NCI-H1092 (cell line): Measurements from ENCODE around the gene RAPGEF2.
"Not testable (repeated sequence)": the region's sequence is repeated elsewhere in the genome, so short reads cannot be mapped to it uniquely, and the experiment has no call there.

Experiments
- DNase-seq: peaks from one replicate; lab custom pipeline; 2025; lab: John Stamatoyannopoulos, UW

Gene RAPGEF2

DNA sequence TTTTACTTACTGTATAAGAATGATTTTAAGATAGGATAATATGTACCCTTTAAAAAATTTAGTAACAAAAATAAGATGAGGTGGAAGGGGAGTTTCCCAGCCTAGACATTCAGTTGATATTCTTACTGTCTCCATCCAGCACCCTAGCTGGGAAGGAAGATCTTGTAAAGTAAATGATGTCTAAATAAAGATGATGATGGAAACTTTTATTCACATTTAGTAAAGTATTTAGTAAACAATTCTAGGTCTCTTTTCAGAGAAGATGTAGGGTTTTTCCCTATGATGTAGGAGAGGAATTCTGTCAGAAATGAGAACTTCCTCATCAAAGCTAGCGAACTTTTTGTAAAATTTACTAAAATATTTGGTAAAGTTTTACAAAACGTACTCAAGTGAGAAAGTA lies 136.8 kb downstream of the RAPGEF2 start:
- no peak for DNase-seq

DNA sequence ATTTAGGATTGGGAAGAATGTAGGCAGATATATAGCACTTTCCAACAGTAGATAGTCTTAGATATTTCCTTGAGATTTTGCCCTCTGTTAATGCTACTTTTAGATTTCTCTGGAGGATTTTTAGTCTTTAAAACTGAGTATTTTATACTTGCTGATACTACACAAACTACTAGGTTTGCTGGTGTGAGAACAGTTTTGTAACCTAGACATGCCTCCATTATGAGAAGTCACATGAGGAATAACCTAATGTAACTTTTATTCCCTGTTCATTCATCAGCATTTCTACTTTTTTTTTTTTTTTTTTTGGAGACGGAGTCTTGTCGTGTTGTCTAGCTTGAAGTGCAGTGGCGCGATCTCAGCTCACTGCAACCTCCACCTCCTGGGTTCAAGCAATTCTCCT lies 137.2 kb downstream of the RAPGEF2 start:
- no peak for DNase-seq

DNA sequence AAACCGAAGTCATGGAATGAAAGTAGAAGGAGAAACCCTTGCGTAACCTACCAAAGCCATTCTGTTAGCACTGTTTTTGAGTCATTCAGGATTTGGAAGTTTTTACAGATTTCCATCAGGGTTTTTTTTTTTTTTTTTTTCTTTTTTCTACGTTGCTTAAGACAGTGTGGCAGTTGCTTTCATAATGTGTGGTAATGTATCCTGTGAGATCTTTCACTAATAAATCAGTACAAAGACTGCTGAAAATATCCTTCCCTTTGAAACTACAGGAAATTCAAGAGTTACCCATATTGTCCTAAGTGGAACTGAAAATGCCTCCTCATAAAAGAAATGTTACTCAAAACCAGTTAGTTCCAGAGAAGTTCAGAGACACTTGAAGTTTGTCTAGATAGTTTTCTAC lies 137.8 kb downstream of the RAPGEF2 start:
- no peak for DNase-seq

DNA sequence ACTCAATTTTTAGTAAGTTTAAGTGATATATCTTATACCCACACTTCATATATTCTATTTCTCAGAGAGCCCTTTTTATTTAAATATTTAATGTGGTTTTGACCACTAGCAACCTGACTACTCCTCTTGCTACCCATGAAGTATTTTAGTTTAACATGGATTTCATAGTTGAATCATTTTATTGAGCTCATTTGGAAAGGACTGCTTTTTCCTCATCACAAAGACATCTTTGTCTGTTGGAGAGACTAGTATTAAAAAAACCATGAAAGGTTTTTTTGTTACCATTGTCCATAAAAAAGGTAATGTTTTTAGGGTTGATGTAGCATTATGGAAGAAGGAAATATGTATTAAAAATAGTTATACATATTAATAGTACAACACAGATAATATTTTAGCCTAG lies 139.5 kb downstream of the RAPGEF2 start:
- DNase-seq = no peak

DNA sequence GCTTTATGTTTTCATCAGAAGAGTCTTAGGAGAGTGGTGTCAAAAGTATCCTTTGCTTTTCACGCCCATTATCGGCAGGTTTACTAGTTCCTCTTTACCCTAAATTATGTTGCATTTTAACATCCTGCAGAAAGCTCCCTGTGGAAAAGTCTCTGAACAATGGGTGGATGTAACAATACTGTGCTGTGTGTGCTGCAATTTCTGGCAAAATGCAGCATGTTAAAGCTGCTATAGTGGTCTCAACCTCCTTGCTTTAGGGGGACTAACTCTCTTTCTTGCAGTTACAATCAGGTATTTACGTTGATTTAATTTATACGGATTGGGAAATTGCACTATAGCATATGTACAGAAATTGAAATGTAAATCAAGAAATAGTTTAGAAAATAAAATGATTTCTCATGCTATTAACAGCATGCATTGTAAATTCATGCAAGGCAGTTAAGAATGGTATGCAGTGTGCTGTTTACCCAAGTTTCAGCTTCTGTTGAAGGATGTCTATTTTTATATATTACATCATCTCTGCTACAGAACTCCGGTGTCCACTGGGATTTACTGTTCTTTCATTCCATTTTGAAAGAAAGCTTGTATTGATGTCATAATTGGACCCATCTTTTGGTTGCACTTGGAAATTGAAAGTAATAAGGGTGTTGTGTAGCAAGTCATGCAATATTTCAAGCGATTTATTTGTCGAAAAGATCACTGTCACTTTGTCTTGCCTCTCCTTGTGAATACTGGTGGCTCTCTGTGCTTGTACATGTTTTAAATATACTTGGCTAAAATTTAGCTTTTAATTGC lies 145.7 kb downstream of the RAPGEF2 start:
- DNase-seq = no peak

DNA sequence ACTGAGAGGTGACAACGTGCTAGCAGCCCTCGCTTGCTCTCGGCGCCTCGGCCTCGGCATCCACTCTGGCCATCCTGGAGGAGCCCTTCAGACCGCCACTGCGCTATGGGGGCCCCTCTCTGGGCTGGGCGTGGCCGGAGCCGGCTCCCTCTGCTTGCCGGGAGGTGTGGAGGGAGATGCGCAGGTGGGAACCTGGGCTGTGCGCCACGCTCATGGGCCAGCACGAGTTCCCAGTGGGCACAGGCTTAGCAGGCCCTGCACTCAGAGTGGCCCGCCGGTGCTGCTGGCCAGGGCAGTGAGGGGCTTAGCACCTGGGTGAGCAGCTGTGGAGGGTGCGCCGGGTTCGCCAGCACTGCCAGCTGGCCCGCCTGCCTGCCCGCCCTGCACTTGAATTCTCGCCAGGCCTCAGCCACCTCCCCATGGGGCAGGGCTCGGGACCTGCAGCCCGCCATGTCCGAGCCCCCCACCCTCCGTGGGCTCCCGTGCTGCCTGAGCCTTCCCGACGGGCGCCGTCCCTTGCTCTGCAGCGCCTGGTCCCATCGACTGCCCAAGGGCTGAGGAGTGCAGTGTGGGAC lies 148.0 kb downstream of the RAPGEF2 start:
- DNase-seq = no peak

DNA sequence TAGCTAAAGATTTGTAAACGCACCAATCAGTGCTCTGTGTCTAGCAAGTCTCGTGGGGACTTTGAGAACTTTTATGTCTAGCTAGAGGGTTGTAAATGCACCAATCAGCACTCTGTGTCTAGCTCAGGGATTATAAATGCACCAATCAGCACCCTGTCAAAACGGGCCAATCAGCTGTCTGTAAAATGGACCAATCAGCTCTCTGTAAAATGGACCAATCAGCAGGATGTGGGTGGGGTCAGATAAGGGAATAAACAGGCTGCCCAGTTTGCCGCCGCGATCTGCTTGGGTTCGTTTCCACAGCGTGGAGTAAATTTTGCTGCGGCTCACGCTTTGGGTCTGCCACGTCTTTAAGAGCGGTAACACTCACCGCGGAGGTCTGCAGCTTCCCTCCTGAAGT lies 148.7 kb downstream of the RAPGEF2 start:
- DNase-seq = not testable (repeated sequence)

DNA sequence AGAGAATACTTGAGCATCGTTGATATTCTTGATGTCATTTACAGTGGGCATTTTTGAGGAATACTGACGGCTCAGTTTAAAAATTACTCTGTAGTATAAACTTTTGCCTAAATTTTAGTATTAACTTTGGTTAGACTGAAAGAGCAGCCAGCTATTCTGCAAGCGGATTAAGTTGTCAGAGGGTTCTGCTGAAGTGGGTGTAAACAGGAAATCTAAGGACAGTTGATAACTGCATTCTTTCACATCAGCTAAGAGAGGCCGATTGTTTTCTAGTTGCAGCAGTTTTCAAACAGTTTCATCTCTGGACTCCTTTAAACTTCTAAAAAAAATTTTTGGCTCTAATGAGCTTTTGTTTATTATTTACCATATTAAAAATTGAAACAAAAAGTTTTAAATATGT lies 149.6 kb downstream of the RAPGEF2 start:
- no peak for DNase-seq

DNA sequence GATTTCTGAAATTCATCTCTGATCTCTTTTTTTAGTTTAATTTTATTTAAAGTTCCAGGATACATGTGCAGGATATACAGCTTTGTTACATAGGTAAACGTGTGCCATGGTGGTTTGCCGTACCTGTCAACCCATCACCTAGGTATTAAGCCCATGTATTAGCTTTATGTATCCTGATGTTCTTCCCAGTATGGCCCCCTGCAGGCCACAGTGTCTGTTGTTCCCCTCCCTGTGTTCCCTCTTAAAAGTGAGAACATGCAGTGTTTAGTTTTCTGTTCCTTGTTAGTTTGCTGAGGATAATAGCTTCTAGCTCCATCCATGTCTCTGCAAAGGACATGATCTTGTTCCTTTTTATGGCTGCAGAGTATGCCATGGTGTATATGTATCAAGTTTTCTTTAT lies 153.2 kb downstream of the RAPGEF2 start:
- no peak for DNase-seq

DNA sequence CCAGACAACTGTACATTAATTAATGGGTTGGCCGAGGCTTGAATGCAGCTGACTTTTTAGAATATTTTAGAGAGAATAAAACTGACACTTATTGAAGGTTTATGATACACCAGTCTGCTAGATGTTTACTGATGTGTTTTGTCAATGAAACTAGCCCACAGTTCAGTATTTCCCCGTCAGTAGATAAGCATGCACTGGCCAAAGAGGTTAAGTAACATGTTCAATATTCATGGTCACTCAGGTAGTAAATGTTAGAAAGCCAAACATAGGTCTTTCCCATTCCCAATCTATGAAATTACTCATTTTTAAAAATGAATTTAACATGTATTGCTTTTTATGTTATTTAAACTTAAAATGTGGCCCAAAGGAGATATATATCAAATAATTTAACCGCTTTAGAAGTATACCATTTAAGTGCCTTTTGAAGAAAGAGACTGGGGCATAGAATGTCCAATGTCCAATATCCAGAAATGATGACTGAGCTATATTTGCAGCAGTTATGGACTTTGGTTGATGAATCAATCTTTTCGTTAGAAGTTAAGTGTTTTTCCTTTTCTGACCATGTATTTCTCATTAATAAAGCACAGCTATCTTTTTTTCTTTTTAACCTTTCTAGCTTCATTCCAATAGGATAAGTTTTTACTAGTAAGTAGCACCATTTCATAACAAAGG lies 156.1 kb downstream of the RAPGEF2 start:
- DNase-seq = no peak

DNA sequence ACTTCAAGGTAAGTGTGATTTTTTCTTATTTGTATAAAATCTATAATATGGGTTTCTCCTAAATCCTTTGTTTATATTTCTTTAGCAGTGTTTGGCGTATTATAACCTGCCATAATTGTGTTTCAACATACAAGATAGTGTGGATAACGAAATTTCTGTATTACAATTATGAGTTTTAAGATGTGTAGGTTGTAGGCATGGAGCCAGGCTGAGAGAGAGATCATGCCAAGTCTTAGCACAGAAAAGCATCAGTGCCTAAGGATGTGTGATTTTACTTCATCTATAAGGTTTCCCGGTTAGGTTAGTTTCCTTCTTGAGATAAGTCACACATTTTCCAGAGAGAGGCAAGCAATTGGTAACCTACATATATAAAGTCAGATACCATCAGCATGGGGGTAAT lies 161.2 kb downstream of the RAPGEF2 start:
- no peak for DNase-seq

DNA sequence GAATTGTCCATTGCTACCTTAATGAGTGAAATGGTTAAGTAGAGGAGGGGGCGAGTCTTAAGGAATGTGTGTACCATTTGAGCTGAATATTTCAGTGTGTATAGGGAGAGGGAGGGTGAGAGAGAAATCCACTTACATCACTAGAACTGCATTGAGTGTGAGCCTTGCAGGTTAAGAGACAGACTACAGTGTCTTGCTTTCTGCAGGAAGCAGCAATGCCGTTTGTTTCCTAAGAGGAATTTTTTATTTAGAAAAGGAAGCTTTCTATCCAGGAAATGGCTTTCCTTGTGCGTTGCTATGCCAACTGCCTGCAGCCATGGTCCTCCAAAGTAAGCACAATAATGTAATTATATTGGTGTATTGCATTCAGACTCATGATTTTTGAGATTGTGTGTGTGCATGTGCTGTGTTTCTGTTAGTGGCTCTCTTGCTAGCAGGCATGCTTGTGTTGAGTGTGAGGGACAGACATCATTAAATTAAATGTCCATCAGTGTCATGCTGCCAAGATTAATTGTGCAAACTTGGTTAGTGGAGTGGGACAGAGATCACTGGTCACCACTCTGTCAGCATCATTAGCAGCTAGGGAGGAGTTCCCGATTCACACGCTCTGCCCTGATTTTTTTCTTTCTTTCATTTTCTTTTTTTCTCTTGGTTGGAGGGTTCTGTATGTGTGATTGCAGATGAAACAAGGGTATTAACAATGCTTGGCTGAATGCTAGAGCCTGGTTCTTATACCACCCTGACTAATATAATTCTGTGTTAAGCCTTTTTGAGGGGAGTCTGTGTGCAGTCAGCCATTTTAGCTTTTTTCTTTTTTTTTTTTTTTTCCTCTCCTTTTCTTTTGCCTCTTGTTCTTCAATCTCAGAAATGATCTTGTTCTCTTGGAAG lies 164.3 kb downstream of the RAPGEF2 start:
- DNase-seq = no peak

DNA sequence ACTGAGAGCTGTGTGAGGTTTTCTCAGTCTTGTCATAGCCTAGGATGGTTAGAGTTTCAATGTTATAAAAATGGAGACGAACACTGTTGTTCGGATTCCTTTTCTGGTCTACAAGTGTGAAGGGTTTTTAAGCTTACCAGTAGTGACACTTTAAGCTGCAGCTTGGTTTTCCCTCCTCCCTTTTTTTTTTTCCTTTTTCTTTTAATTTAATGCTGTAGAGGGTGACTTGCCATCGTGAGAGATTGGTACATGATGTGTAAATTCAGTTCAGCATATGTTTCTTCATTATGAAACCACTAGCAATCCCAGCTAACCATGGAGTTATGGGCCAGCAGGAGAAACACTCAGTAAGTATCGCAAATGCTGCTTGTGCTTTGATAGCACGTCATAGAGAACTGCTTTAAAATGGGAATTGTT lies 165.0 kb downstream of the RAPGEF2 start:
- no peak for DNase-seq

DNA sequence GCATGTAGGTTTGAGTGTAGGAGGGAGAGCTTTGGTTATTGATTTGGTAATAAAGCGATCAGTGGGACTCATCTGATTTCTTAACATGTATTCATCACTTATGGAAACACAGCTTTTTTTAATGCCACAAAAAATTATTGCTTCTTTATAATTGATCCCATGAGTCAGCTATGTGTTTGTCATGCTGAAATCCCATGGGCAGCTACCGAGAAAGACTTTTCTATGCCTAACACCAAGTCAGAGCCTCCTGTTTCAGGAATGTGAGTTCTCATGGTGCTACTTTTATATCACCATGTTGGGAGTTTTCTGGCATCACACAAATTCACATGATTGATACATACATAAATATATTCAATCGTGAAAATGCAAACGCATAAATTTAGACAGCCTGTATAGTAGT lies 165.7 kb downstream of the RAPGEF2 start:
- no peak for DNase-seq

DNA sequence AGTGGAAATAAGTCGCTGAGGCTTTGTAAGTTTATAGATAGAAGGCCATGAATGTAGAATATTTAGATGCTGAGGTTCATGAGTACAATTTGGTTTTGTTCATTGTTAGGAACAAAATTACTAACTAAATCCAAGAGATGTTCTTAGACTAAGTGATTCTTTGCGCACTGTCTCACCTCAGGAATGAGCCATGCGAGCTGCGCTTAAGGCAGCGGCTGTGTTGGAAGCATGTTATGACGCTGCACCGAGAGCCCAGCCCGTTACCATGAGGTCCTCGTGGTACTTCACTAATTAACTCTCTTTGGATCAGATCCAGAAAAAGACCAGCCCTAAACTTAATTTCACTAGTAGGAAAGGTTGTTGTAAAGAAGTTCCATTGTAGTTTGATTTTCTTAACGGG lies 166.2 kb downstream of the RAPGEF2 start:
- no peak for DNase-seq

DNA sequence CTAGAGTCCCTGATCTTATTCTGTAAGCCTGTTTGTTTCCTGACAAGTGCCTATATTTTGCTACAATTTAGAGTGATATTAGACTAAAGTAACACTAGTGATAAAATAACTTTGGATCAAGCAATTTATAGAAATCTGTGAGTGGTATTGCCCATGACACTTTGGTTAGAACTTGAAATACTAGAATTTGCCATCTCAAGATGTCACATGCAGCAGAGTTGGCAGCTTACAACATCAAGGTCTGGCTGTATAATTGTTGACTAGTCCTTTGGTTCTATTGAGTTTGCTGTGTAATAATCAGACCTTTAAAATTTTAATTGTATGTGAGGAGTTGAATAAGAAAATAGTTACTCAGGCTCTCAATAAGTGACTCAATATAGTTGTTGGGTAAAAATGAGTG lies 167.1 kb downstream of the RAPGEF2 start:
- DNase-seq = no peak

DNA sequence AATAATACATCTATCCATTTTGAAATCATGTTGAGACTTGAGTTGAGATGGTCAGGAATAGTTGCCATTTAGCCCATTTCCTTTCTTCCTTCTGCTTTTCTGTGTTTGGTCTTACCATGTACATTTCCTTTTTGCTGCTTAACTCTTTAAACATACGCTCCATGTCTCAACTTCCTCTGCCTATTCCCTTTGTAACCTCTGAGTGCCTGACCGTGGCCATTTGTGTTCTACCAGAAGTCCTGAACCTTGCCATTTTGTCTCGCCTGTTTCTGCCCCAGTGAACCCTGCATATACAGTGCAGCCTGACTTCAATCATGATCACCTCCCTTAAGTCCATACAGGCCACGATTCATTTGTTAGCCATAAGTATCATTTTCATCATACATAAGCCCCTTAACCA lies 169.0 kb downstream of the RAPGEF2 start:
- no peak for DNase-seq

DNA sequence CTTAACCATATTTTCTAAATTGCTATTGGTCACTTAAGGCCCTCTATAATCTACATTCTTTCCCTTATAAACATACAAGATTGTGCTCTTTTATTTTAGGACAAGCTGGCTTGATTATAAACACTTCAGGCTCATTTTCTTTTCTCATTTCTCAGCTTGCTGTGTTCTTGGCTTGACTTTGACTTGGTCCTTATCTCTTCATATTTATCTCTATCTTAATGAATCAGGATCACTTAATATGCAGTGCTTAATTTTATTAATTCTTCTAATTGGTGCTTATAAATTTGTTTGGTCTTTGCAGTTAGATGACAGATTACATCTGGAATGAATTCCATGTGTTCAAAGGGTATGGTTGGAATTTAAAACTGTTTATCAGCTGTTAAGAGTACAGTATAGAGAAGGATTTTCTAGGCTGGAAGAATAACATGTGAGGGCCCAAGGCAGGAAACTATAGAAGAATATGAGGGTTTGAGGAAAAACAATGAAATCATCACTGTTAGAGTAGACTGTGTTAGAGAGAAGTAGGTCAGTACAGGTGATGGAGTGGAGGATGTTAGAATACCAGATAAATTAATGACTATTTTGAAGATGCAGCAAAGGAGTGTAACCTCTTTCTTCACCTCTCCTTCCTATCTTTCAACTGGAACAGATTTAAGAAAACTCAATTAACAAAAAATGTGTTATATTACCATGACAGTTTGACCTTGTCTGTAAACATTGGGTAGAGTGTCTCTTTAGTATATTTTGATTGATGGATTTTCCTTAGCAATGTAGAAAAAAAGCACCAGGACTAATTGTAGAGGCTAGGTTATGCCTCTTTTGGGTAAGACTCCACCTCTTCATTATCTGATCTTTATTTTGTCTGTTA lies 169.6 kb downstream of the RAPGEF2 start:
- no peak for DNase-seq

DNA sequence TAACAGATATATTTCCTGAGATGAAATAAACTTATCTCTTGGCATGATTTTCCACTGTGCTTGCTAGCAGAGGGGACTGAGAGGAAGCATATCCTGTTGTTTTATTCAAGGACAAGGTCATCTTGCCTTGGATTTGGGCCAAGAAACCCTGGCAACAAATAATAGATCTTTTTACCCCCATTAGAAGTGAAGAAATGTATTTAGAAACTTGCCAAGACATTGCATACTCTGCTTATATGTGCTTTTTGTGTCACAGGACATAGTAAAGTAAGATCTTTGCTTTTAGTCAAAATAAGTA lies 170.2 kb downstream of the RAPGEF2 start:
- DNase-seq = no peak

DNA sequence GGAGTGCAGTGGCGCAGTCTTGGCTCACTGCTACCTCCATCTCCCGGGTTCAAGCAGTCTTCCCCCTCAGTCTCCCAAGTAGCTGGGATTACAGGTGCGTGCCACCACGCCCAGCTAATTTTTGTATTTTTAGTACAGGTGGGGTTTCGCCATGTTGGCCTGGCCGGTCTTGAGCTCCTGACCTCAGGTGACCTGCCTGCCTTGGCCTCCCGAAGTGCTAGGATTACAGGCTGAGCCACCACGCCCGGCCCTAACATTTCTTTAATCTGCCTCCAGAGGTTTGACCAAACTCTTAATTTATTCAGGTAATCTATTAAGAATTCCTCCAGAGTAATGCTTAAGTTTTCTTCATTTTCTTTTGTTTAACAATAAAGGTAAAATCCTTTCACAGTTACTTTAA lies 171.0 kb downstream of the RAPGEF2 start:
- DNase-seq = no peak

DNA sequence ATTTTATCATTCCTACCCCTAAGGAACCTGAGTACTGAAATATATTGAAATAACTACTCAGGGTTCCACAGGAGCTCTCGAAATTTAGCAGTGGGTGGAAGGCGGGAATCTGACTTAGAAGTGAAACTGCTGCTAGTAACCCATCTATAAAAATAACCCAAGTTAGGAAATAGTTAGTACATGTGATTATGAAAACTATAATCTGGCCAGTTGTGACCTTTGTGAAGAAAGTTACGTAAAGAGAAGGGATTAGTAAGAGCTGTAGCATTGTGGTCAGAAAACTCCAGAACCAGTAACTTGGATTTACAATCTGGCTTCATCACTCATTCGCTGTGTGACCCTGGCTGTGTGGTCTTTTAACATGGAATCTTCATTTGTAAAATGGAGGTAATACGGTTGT lies 175.5 kb downstream of the RAPGEF2 start:
- DNase-seq = no peak

DNA sequence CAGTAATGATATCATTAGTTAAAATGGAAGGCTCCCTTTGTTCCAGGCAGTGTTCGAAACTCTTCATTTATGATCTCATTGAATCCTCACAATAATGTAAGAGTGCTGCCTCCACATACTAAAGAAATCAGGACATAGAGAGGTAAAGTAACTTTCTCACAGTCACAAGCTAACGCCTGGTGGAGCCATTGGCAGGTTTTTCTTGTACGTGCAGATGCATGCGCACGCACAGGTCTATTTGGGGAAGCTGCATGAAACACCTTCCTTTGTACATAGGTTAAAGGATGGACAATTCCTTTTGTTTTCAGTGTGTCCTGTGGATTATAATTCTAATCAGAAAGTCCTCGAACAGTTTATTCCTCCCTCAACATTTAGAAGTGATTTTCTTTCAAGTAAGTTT lies 176.2 kb downstream of the RAPGEF2 start:
- no peak for DNase-seq
